ENCODE results near the gene KIF3C. TPM values are rescaled to one million over a fixed set of nuclear protein-coding genes. Genes with fewer than 3 reads are reported as not detected.

The KIF3C gene
- total RNA-seq, 2 donors from 2014 or later, result 42.9 to 51.4 TPM

- DNase-seq, result no peak
- Histone ChIP-seq H3K36me3 (ENCODE audit: control insufficient read depth, insufficient read depth, low read length) (no peaks in the 10 kb centered on the region), H3K9me3 (ENCODE audit: control insufficient read depth, low read length) (no peaks in the 10 kb centered on the region), H3K4me1 (ENCODE audit: control insufficient read depth, insufficient read depth, low read length) (no peaks in the 10 kb centered on the region), H3K27ac (ENCODE audit: low read depth, low read length) (no peak overlapping the region), H3K9ac (ENCODE audit: extremely low read depth, low read length, poor library complexity, severe bottlenecking) (no peak overlapping the region), H3K27me3 (ENCODE audit: control insufficient read depth, insufficient read depth, low read length, poor library complexity, severe bottlenecking) (no peaks in the 10 kb centered on the region), H3K4me3 (ENCODE audit: low read length) (no peak overlapping the region)
- no peak overlapping the region for H3K27ac Mint-ChIP-seq
- no peaks in the 10 kb centered on the region for H3K27me3 Mint-ChIP-seq (ENCODE audit: insufficient read depth)
- H3K36me3 Mint-ChIP-seq (ENCODE audit: low read depth), result no peaks in the 10 kb centered on the region
- no peak overlapping the region for H3K4me3 Mint-ChIP-seq
- TF ChIP-seq, protein P1, sequence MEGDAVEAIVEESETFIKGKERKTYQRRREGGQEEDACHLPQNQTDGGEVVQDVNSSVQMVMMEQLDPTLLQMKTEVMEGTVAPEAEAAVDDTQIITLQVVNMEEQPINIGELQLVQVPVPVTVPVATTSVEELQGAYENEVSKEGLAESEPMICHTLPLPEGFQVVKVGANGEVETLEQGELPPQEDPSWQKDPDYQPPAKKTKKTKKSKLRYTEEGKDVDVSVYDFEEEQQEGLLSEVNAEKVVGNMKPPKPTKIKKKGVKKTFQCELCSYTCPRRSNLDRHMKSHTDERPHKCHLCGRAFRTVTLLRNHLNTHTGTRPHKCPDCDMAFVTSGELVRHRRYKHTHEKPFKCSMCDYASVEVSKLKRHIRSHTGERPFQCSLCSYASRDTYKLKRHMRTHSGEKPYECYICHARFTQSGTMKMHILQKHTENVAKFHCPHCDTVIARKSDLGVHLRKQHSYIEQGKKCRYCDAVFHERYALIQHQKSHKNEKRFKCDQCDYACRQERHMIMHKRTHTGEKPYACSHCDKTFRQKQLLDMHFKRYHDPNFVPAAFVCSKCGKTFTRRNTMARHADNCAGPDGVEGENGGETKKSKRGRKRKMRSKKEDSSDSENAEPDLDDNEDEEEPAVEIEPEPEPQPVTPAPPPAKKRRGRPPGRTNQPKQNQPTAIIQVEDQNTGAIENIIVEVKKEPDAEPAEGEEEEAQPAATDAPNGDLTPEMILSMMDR (conservative IDR thresholded peaks at IDR 0.05), result no peak
- H3K9me3 Mint-ChIP-seq, result no peaks in the 10 kb centered on the region
- 94 to 100% methylated on average over 2 to 3 of the region's 3 CpGs for WGBS, 2 experiments (ENCODE audit: insufficient coverage in 1 of 2, insufficient read length in 1 of 2)
- no peaks in the 10 kb centered on the region for H3K4me1 Mint-ChIP-seq
Measured at GRCh38 chr2:25991965-25992364, 9.7 kb upstream of the KIF3C start.

GRCh38 chr2:25989154-25989553 is 6.9 kb upstream of the KIF3C start:
- Histone ChIP-seq H3K27me3 (ENCODE audit: control insufficient read depth, insufficient read depth, low read length, poor library complexity, severe bottlenecking) (no peaks in the 10 kb centered on the region), H3K4me3 (ENCODE audit: low read length) (no peak overlapping the region), H3K4me1 (ENCODE audit: control insufficient read depth, insufficient read depth, low read length) (no peaks in the 10 kb centered on the region), H3K9me3 (ENCODE audit: control insufficient read depth, low read length) (no peaks in the 10 kb centered on the region), H3K36me3 (ENCODE audit: control insufficient read depth, insufficient read depth, low read length) (no peaks in the 10 kb centered on the region), H3K27ac (ENCODE audit: low read depth, low read length) (no peak overlapping the region), H3K9ac (ENCODE audit: extremely low read depth, low read length, poor library complexity, severe bottlenecking) (no peak overlapping the region)
- no peaks in the 10 kb centered on the region for H3K4me1 Mint-ChIP-seq
- no peak overlapping the region for H3K27ac Mint-ChIP-seq
- no peak for DNase-seq
- no peaks in the 10 kb centered on the region for H3K36me3 Mint-ChIP-seq (ENCODE audit: low read depth)
- TF ChIP-seq, protein P1 (conservative IDR thresholded peaks at IDR 0.05), result no peak
- H3K9me3 Mint-ChIP-seq, result no peaks in the 10 kb centered on the region
- no peaks in the 10 kb centered on the region for H3K27me3 Mint-ChIP-seq (ENCODE audit: insufficient read depth)
- 97% methylated on average over 4 of the region's 4 CpGs; no CpG with 5 or more reads in 1 of the 2 experiments for WGBS, 2 experiments (ENCODE audit: insufficient coverage in 1 of 2, insufficient read length in 1 of 2)
- no peak overlapping the region for H3K4me3 Mint-ChIP-seq

- no peaks in the 10 kb centered on the region for H3K27me3 ChIP-seq (ENCODE audit: control insufficient read depth, insufficient read depth, low read length, poor library complexity, severe bottlenecking)
- no peak overlapping the region for H3K9ac ChIP-seq (ENCODE audit: extremely low read depth, low read length, poor library complexity, severe bottlenecking)
- no peak overlapping the region for H3K4me3 ChIP-seq (ENCODE audit: low read length)
- Mint-ChIP-seq H3K27me3 (ENCODE audit: insufficient read depth) (no peaks in the 10 kb centered on the region), H3K27ac (no peak overlapping the region), H3K4me3 (no peak overlapping the region), H3K36me3 (ENCODE audit: low read depth) (no peaks in the 10 kb centered on the region), H3K9me3 (no peaks in the 10 kb centered on the region), H3K4me1 (peaks cover 3% of the 10 kb centered on the region)
- H3K9me3 ChIP-seq (ENCODE audit: control insufficient read depth, low read length), result no peaks in the 10 kb centered on the region
- no peak for DNase-seq
- no peaks in the 10 kb centered on the region for H3K4me1 ChIP-seq (ENCODE audit: control insufficient read depth, insufficient read depth, low read length)
- WGBS, 2 experiments (ENCODE audit: insufficient coverage in 1 of 2, insufficient read length in 1 of 2), result 93 to 96% methylated on average over 9 of the region's 9 CpGs
- TF ChIP-seq, protein P1 (conservative IDR thresholded peaks at IDR 0.05), result no peak
- H3K36me3 ChIP-seq (ENCODE audit: control insufficient read depth, insufficient read depth, low read length), result no peaks in the 10 kb centered on the region
- no peak overlapping the region for H3K27ac ChIP-seq (ENCODE audit: low read depth, low read length)
Measured at GRCh38 chr2:25988134-25988533, 5.8 kb upstream of the KIF3C start.
